Loucy (cell line): Measurements from ENCODE around the gene FGA.

Source experiments
- H2AFZ ChIP-seq: fragments of 200-600 bp; sonication (generic); 2 replicates; pipeline ENCODE4 v1.6.0; 2016; ENCODE audit warnings: antibody characterized with exemption, mild to moderate bottlenecking, low read length, moderate library complexity
- H3F3A ChIP-seq: fragments of 200-600 bp; 2 replicates; pipeline ENCODE4 v1.6.0; 2016; ENCODE audit warnings: antibody characterized with exemption, low read depth, mild to moderate bottlenecking
- H3K27me3 ChIP-seq: fragments of 200-600 bp; sonication (generic); 2 replicates; pipeline ENCODE4 v1.6.1; 2014; ENCODE audit warnings: low read length, mild to moderate bottlenecking; ENCODE audit not compliant: insufficient read depth, poor library complexity, severe bottlenecking
- H3K36me3 ChIP-seq: fragments of 200-600 bp; sonication (generic); 2 replicates; pipeline ENCODE4 v1.6.1; 2016; ENCODE audit warnings: low read length; ENCODE audit not compliant: insufficient read depth
- H3K4me1 ChIP-seq: fragments of 200-600 bp; sonication (generic); 2 replicates; pipeline ENCODE4 v1.5.1; 2014; ENCODE audit warnings: low read length, mild to moderate bottlenecking; ENCODE audit not compliant: insufficient read depth, poor library complexity, severe bottlenecking
- H3K4me2 ChIP-seq: fragments of 200-600 bp; sonication (generic); 2 replicates; pipeline ENCODE4 v1.6.0; 2014; ENCODE audit warnings: antibody characterized with exemption, low read length, low read depth, mild to moderate bottlenecking; ENCODE audit not compliant: poor library complexity, severe bottlenecking
- H3K4me3 ChIP-seq: fragments of 200-600 bp; sonication (generic); 2 replicates; pipeline ENCODE4 v1.5.1; 2014; ENCODE audit warnings: low read length, mild to moderate bottlenecking, mixed read lengths; ENCODE audit not compliant: poor library complexity, severe bottlenecking
- H3K79me2 ChIP-seq: fragments of 200-600 bp; sonication (generic); 2 replicates; pipeline ENCODE4 v1.6.1; 2014; ENCODE audit warnings: low read length; ENCODE audit not compliant: insufficient read depth
- H3K9ac ChIP-seq: fragments of 200-600 bp; sonication (generic); 2 replicates; pipeline ENCODE4 v1.6.0; 2014; ENCODE audit warnings: mild to moderate bottlenecking, low read depth, low read length, moderate library complexity; ENCODE audit not compliant: poor library complexity, severe bottlenecking
- H3K9me2 ChIP-seq: fragments of 200-600 bp; sonication (generic); replicated peaks from 2 replicates; pipeline ENCODE4 v1.6.1; 2016; ENCODE audit warnings: low read depth, low read length, mixed read lengths
- H3K9me3 ChIP-seq: fragments of 200-600 bp; sonication (generic); 2 replicates; pipeline ENCODE4 v1.6.1; 2014; ENCODE audit warnings: mild to moderate bottlenecking, antibody characterized with exemption, low read length, low read depth; ENCODE audit not compliant: insufficient read depth
- H4K20me1 ChIP-seq: fragments of 200-600 bp; sonication (generic); 2 replicates; pipeline ENCODE4 v1.6.0; 2014; ENCODE audit warnings: antibody characterized with exemption, low read length, mild to moderate bottlenecking; ENCODE audit not compliant: insufficient read depth, poor library complexity, severe bottlenecking
- EZH2phosphoT487 ChIP-seq: fragments of 200-600 bp; IDR thresholded peaks from 2 replicates; pipeline ENCODE4 v1.6.1; 2018; ENCODE audit warnings: antibody characterized with exemption, mild to moderate bottlenecking, moderate library complexity, borderline replicate concordance
- TF ChIP-seq, protein P1 (sequence below): fragments of 200-600 bp; sonication (generic); conservative IDR thresholded peaks from 2 replicates; pipeline ENCODE4 v1.5.1; 2014; ENCODE audit warnings: mild to moderate bottlenecking, antibody characterized with exemption, low read length

Gene FGA

DNA sequence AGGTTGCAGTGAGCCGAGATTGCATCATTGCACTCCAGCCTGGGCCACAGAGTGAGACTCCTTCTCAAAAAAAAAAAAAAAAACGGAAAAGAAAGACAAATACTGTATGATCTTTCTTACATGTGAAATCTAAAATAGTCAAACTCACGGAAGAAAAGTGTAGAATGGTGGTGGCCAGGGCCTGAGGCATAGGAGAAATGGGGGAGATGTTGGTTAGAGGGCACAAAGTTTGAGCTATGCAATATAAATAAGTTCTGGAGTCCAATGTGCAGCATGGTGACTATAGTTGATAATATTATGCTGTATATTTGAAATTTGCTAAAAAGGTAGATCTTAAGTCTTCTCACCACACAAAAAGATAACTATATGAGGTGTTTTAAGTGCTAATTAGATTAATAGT is 1.3 kb upstream of the FGA start:
- no peak overlapping the region for H2AFZ ChIP-seq
- H3K9me2 ChIP-seq = no peaks in the 10 kb centered on the region
- TF ChIP-seq, protein P1, sequence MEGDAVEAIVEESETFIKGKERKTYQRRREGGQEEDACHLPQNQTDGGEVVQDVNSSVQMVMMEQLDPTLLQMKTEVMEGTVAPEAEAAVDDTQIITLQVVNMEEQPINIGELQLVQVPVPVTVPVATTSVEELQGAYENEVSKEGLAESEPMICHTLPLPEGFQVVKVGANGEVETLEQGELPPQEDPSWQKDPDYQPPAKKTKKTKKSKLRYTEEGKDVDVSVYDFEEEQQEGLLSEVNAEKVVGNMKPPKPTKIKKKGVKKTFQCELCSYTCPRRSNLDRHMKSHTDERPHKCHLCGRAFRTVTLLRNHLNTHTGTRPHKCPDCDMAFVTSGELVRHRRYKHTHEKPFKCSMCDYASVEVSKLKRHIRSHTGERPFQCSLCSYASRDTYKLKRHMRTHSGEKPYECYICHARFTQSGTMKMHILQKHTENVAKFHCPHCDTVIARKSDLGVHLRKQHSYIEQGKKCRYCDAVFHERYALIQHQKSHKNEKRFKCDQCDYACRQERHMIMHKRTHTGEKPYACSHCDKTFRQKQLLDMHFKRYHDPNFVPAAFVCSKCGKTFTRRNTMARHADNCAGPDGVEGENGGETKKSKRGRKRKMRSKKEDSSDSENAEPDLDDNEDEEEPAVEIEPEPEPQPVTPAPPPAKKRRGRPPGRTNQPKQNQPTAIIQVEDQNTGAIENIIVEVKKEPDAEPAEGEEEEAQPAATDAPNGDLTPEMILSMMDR = no peak
- no peak for TF ChIP-seq EZH2phosphoT487
- H4K20me1 ChIP-seq = no peaks in the 10 kb centered on the region
- H3K36me3 ChIP-seq = no peaks in the 10 kb centered on the region
- no peaks in the 10 kb centered on the region for H3K9me3 ChIP-seq
- no peaks in the 10 kb centered on the region for H3F3A ChIP-seq
- H3K4me2 ChIP-seq = no peak overlapping the region
- H3K4me1 ChIP-seq = no peaks in the 10 kb centered on the region
- no peak overlapping the region for H3K9ac ChIP-seq
- no peaks in the 10 kb centered on the region for H3K79me2 ChIP-seq
- no peak overlapping the region for H3K4me3 ChIP-seq
- no peaks in the 10 kb centered on the region for H3K27me3 ChIP-seq

DNA sequence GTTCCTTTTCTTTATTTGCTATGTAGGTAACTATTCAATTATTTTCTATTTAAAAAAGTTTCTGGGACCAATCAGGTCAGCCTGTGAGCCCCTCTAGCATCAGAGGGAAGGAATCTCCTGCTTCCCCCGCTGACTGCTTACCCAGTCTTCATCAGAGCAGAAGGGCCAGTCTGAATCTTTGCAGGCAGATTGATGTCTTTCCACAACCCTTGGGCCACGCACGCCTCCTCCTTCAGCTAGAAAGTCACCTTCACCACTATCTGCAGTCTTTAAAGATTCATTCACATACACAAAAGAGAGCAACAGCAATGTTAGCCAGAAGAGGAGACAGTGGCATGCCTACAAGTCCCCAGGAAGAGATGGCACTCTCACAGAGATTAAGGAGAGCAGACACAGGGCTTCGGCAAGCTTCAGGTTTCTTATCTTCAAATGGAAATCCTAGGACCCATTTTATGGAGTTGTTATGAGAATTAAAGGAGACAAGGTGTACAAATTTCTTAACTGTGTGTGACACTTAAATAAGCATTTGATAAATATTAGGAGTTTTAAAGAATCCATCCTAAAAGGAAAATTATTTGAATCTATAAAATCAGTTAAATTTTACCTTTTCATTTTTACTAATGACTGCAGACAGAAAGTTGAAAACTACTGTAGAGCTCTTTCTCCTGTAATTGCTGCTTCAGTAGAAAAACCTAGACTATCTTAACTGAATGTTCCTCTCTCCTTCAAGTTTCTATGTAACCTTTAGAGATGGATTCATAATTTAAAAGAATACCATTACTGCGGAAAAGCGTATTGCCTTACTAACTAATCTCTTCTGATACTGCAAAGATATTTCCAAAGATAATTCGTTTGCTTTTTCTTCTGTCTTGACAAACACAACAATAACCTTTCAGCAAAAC is 995 bp downstream of the FGA start:
- Histone ChIP-seq H3K27me3 (no peaks in the 10 kb centered on the region), H3K79me2 (no peaks in the 10 kb centered on the region), H3K36me3 (no peaks in the 10 kb centered on the region), H3K4me1 (no peaks in the 10 kb centered on the region), H3K9me2 (no peaks in the 10 kb centered on the region), H3K4me3 (no peak overlapping the region), H4K20me1 (no peaks in the 10 kb centered on the region), H2AFZ (no peak overlapping the region), H3F3A (no peaks in the 10 kb centered on the region), H3K4me2 (no peak overlapping the region), H3K9me3 (no peaks in the 10 kb centered on the region), H3K9ac (no peak overlapping the region)
- TF ChIP-seq, protein P1 = no peak
- TF ChIP-seq EZH2phosphoT487 = no peak

DNA sequence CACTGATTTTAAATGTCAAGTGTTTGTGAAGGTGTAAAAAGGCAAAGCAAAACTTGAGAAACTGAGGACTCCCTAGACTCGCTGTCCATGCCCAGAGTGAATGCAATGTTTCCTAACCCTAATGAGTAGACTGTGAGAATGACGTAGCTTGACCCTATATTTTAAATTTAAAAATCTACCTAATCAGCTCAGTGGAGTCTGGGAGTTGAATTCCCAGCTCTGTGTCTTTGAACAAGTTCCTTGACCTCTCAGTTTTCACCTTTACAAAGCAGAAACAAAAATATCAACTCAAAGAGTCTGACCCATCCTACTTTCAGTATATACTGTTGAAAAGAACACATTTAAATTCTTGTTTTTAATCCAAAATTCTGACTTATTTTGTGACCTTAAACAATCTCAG is 2.3 kb downstream of the FGA start:
- Histone ChIP-seq H3K4me1 (no peaks in the 10 kb centered on the region), H3K9me3 (no peaks in the 10 kb centered on the region), H3K4me2 (no peak overlapping the region), H2AFZ (no peak overlapping the region), H3K9me2 (no peaks in the 10 kb centered on the region), H3F3A (no peaks in the 10 kb centered on the region), H3K4me3 (no peak overlapping the region), H4K20me1 (no peaks in the 10 kb centered on the region), H3K27me3 (no peaks in the 10 kb centered on the region), H3K36me3 (no peaks in the 10 kb centered on the region), H3K9ac (no peak overlapping the region), H3K79me2 (no peaks in the 10 kb centered on the region)
- TF ChIP-seq, protein P1 = no peak
- TF ChIP-seq EZH2phosphoT487 = no peak
